ENCODE measurements around the gene ADCK2.
A peak's percentile ranks its signal among the peaks of the same experiment; 100 is the strongest.
"Not testable (repeated sequence)": the region's sequence is repeated elsewhere in the genome, so short reads cannot be mapped to it uniquely, and the experiment has no call there.

The ADCK2 gene

GRCh38 chr7:140672382-140673062 is at the start of gene ADCK2:
TSS of gene ADCK2 (plus strand) at chr7:140672945. CDS start at chr7:140673331, 386 bp downstream.
- Histone ChIP-seq H3K9me3 (ENCODE audit: control insufficient read depth, insufficient read depth, low read length) (no peaks in the 10 kb centered on the region), H3K4me3 (ENCODE audit: low read depth, low read length) (peak within 1 kb of the TSS; percentile 79), H3K36me3 (ENCODE audit: control insufficient read depth, insufficient read depth, low read length) (no peaks in the 10 kb centered on the region), H3K9ac (ENCODE audit: low read depth, low read length) (peak within 1 kb of the TSS; percentile 79), H3K4me1 (ENCODE audit: control insufficient read depth, insufficient read depth, low read length) (peaks cover 2% of the 10 kb centered on the region), H3K27me3 (ENCODE audit: control insufficient read depth, insufficient read depth, low read length) (peaks cover 4% of the 10 kb centered on the region)

GRCh38 chr7:140623980-140624379 is 48.8 kb upstream of the ADCK2 start:
- Histone ChIP-seq H3K4me3 (ENCODE audit: low read depth, low read length) (no peak overlapping the region), H3K9me3 (ENCODE audit: control insufficient read depth, insufficient read depth, low read length) (no peaks in the 10 kb centered on the region), H3K27me3 (ENCODE audit: control insufficient read depth, insufficient read depth, low read length) (no peaks in the 10 kb centered on the region), H3K4me1 (ENCODE audit: control insufficient read depth, insufficient read depth, low read length) (peaks cover 12% of the 10 kb centered on the region), H3K9ac (ENCODE audit: low read depth, low read length) (no peak overlapping the region), H3K36me3 (ENCODE audit: control insufficient read depth, insufficient read depth, low read length) (no peaks in the 10 kb centered on the region)

- H3K27me3 ChIP-seq (ENCODE audit: control insufficient read depth, insufficient read depth, low read length) = no peaks in the 10 kb centered on the region
Measured at GRCh38 chr7:140624392-140625191, 48.2 kb upstream of the ADCK2 start.

GRCh38 chr7:140625192-140625558 is 47.6 kb upstream of the ADCK2 start:
- not testable (repeated sequence) for H3K9me3 ChIP-seq (ENCODE audit: control insufficient read depth, insufficient read depth, low read length); H3K36me3 ChIP-seq (ENCODE audit: control insufficient read depth, insufficient read depth, low read length); H3K9ac ChIP-seq (ENCODE audit: low read depth, low read length); H3K27me3 ChIP-seq (ENCODE audit: control insufficient read depth, insufficient read depth, low read length); H3K4me3 ChIP-seq (ENCODE audit: low read depth, low read length)
- H3K4me1 ChIP-seq (ENCODE audit: control insufficient read depth, insufficient read depth, low read length) = peaks cover 12% of the 10 kb centered on the region

More at GRCh38 chr7:140624392-140625191, 48.2 kb upstream of the ADCK2 start:
- no peak overlapping the region for H3K9ac ChIP-seq (ENCODE audit: low read depth, low read length)
- H3K4me3 ChIP-seq (ENCODE audit: low read depth, low read length) = no peak overlapping the region
- no peaks in the 10 kb centered on the region for H3K36me3 ChIP-seq (ENCODE audit: control insufficient read depth, insufficient read depth, low read length)
- H3K9me3 ChIP-seq (ENCODE audit: control insufficient read depth, insufficient read depth, low read length) = no peaks in the 10 kb centered on the region
- peaks cover 12% of the 10 kb centered on the region for H3K4me1 ChIP-seq (ENCODE audit: control insufficient read depth, insufficient read depth, low read length)

- H3K4me3 ChIP-seq (ENCODE audit: low read depth, low read length) = no peak overlapping the region
- H3K9me3 ChIP-seq (ENCODE audit: control insufficient read depth, insufficient read depth, low read length) = no peaks in the 10 kb centered on the region
- no peaks in the 10 kb centered on the region for H3K27me3 ChIP-seq (ENCODE audit: control insufficient read depth, insufficient read depth, low read length)
- H3K36me3 ChIP-seq (ENCODE audit: control insufficient read depth, insufficient read depth, low read length) = no peaks in the 10 kb centered on the region
- H3K9ac ChIP-seq (ENCODE audit: low read depth, low read length) = no peak overlapping the region
- peaks cover 12% of the 10 kb centered on the region for H3K4me1 ChIP-seq (ENCODE audit: control insufficient read depth, insufficient read depth, low read length)
Measured at GRCh38 chr7:140625908-140626868, 46.6 kb upstream of the ADCK2 start.

- Histone ChIP-seq H3K9me3 (ENCODE audit: control insufficient read depth, insufficient read depth, low read length) (no peaks in the 10 kb centered on the region), H3K4me3 (ENCODE audit: low read depth, low read length) (no peak overlapping the region)
Measured at GRCh38 chr7:140631021-140631420, 41.7 kb upstream of the ADCK2 start.

GRCh38 chr7:140631602-140632001 is 41.1 kb upstream of the ADCK2 start:
- H3K36me3 ChIP-seq (ENCODE audit: control insufficient read depth, insufficient read depth, low read length) = no peaks in the 10 kb centered on the region
- no peaks in the 10 kb centered on the region for H3K27me3 ChIP-seq (ENCODE audit: control insufficient read depth, insufficient read depth, low read length)
- H3K4me3 ChIP-seq (ENCODE audit: low read depth, low read length) = no peak overlapping the region
- H3K4me1 ChIP-seq (ENCODE audit: control insufficient read depth, insufficient read depth, low read length) = peaks cover 14% of the 10 kb centered on the region
- H3K9me3 ChIP-seq (ENCODE audit: control insufficient read depth, insufficient read depth, low read length) = no peaks in the 10 kb centered on the region
- no peak overlapping the region for H3K9ac ChIP-seq (ENCODE audit: low read depth, low read length)

More at GRCh38 chr7:140631021-140631420, 41.7 kb upstream of the ADCK2 start:
- Histone ChIP-seq H3K36me3 (ENCODE audit: control insufficient read depth, insufficient read depth, low read length) (no peaks in the 10 kb centered on the region), H3K9ac (ENCODE audit: low read depth, low read length) (no peak overlapping the region), H3K4me1 (ENCODE audit: control insufficient read depth, insufficient read depth, low read length) (peaks cover 15% of the 10 kb centered on the region), H3K27me3 (ENCODE audit: control insufficient read depth, insufficient read depth, low read length) (no peaks in the 10 kb centered on the region)

- no peaks in the 10 kb centered on the region for H3K36me3 ChIP-seq (ENCODE audit: control insufficient read depth, insufficient read depth, low read length)
- no peak overlapping the region for H3K4me3 ChIP-seq (ENCODE audit: low read depth, low read length)
- peaks cover 13% of the 10 kb centered on the region for H3K4me1 ChIP-seq (ENCODE audit: control insufficient read depth, insufficient read depth, low read length)
- no peak overlapping the region for H3K9ac ChIP-seq (ENCODE audit: low read depth, low read length)
- no peaks in the 10 kb centered on the region for H3K9me3 ChIP-seq (ENCODE audit: control insufficient read depth, insufficient read depth, low read length)
- peaks cover 3% of the 10 kb centered on the region for H3K27me3 ChIP-seq (ENCODE audit: control insufficient read depth, insufficient read depth, low read length)
Measured at GRCh38 chr7:140635345-140635744, 37.4 kb upstream of the ADCK2 start.

GRCh38 chr7:140635816-140636215 is 36.9 kb upstream of the ADCK2 start:
- H3K9ac ChIP-seq (ENCODE audit: low read depth, low read length) = no peak overlapping the region

GRCh38 chr7:140637400-140637799 is 35.3 kb upstream of the ADCK2 start:
- no peak overlapping the region for H3K4me3 ChIP-seq (ENCODE audit: low read depth, low read length)
- peaks cover 13% of the 10 kb centered on the region for H3K4me1 ChIP-seq (ENCODE audit: control insufficient read depth, insufficient read depth, low read length)
- no peak overlapping the region for H3K9ac ChIP-seq (ENCODE audit: low read depth, low read length)
- peaks cover 16% of the 10 kb centered on the region for H3K27me3 ChIP-seq (ENCODE audit: control insufficient read depth, insufficient read depth, low read length)
- no peaks in the 10 kb centered on the region for H3K36me3 ChIP-seq (ENCODE audit: control insufficient read depth, insufficient read depth, low read length)
- H3K9me3 ChIP-seq (ENCODE audit: control insufficient read depth, insufficient read depth, low read length) = no peaks in the 10 kb centered on the region

More at GRCh38 chr7:140635816-140636215, 36.9 kb upstream of the ADCK2 start:
- H3K36me3 ChIP-seq (ENCODE audit: control insufficient read depth, insufficient read depth, low read length) = no peaks in the 10 kb centered on the region
- H3K27me3 ChIP-seq (ENCODE audit: control insufficient read depth, insufficient read depth, low read length) = peaks cover 3% of the 10 kb centered on the region
- H3K4me1 ChIP-seq (ENCODE audit: control insufficient read depth, insufficient read depth, low read length) = peaks cover 13% of the 10 kb centered on the region
- no peaks in the 10 kb centered on the region for H3K9me3 ChIP-seq (ENCODE audit: control insufficient read depth, insufficient read depth, low read length)
- H3K4me3 ChIP-seq (ENCODE audit: low read depth, low read length) = no peak overlapping the region

GRCh38 chr7:140638173-140638791 is 34.5 kb upstream of the ADCK2 start:
- Histone ChIP-seq H3K27me3 (ENCODE audit: control insufficient read depth, insufficient read depth, low read length) (peaks cover 20% of the 10 kb centered on the region), H3K36me3 (ENCODE audit: control insufficient read depth, insufficient read depth, low read length) (no peaks in the 10 kb centered on the region), H3K4me1 (ENCODE audit: control insufficient read depth, insufficient read depth, low read length) (peaks cover 13% of the 10 kb centered on the region), H3K9me3 (ENCODE audit: control insufficient read depth, insufficient read depth, low read length) (no peaks in the 10 kb centered on the region), H3K9ac (ENCODE audit: low read depth, low read length) (no peak overlapping the region), H3K4me3 (ENCODE audit: low read depth, low read length) (no peak overlapping the region)

Measured in iPS-15b (cell line).